HepG2 (cell line): ENCODE data around the gene MCM3AP. TPM values are rescaled to one million over a fixed set of nuclear protein-coding genes. Genes with fewer than 3 reads are reported as not detected.

Source experiments
- ARID2 ChIP-seq: sonication (generic); formaldehyde crosslinking; IDR thresholded peaks from 2 replicates; pipeline ENCODE4 v1.8.1; 2022; ENCODE audit warnings: mild to moderate bottlenecking, missing genetic modification reagents, borderline replicate concordance
- CREBL2 ChIP-seq: sonication (generic); formaldehyde crosslinking; IDR thresholded peaks from 2 replicates; pipeline ENCODE4 v1.8.1; 2023; ENCODE audit warnings: missing genetic modification reagents, mild to moderate bottlenecking, borderline replicate concordance
- DDIT3 ChIP-seq: sonication (generic); formaldehyde crosslinking; IDR thresholded peaks from 2 replicates; pipeline ENCODE4 v1.4.0; 2020; ENCODE audit warnings: mild to moderate bottlenecking, missing genetic modification reagents
- ELF1 ChIP-seq: sonication (generic); formaldehyde crosslinking; IDR thresholded peaks from 2 replicates; pipeline ENCODE4 v1.4.0; 2020; ENCODE audit warnings: missing genetic modification reagents
- ETV6 ChIP-seq: sonication (generic); formaldehyde crosslinking; conservative IDR thresholded peaks from 2 replicates; pipeline ENCODE4 v1.4.0; 2020; ENCODE audit warnings: missing genetic modification reagents
- MLX ChIP-seq: IDR thresholded peaks from 2 replicates; pipeline ENCODE4 v1.6.1; 2016
- MNT ChIP-seq: fragments of 450-650 bp; IDR thresholded peaks from 2 replicates; pipeline ENCODE4 v1.6.1; 2016
- MXI1 ChIP-seq: IDR thresholded peaks from 3 replicates; pipeline ENCODE4 v1.6.1; 2012; ENCODE audit warnings: low read depth, low read length, inconsistent platforms, borderline replicate concordance
- PHF21A ChIP-seq: sonication (generic); formaldehyde crosslinking; IDR thresholded peaks from 2 replicates; pipeline ENCODE4 v1.5.0; 2020; ENCODE audit warnings: mild to moderate bottlenecking, missing genetic modification reagents
- PRDM10 ChIP-seq: sonication (generic); formaldehyde crosslinking; IDR thresholded peaks from 2 replicates; pipeline ENCODE4 v1.4.0; 2020; ENCODE audit warnings: low read depth, missing genetic modification reagents
- RBFOX2 ChIP-seq: fragments of 200-400 bp; formaldehyde crosslinking; IDR thresholded peaks from 2 replicates; pipeline ENCODE4 v1.6.1; 2017; ENCODE audit warnings: low read depth, mild to moderate bottlenecking, low read length
- RFXANK ChIP-seq: IDR thresholded peaks from 2 replicates; pipeline ENCODE4 v1.6.1; 2016
- SMAD1 ChIP-seq: sonication (generic); formaldehyde crosslinking; IDR thresholded peaks from 2 replicates; pipeline ENCODE4 v1.4.0; 2020; ENCODE audit warnings: missing genetic modification reagents, low read depth, mild to moderate bottlenecking, borderline replicate concordance
- U2AF1 ChIP-seq: fragments of 200-400 bp; formaldehyde crosslinking; optimal IDR thresholded peaks from 2 replicates; pipeline ENCODE3; 2017; ENCODE audit warnings: mild to moderate bottlenecking, low read depth, low read length
- UBTF ChIP-seq: sonication (generic); formaldehyde crosslinking; IDR thresholded peaks from 2 replicates; pipeline ENCODE4 v1.4.0; 2020; ENCODE audit warnings: mild to moderate bottlenecking, missing genetic modification reagents
- XRCC5 ChIP-seq: fragments of 200-400 bp; formaldehyde crosslinking; optimal IDR thresholded peaks from 2 replicates; pipeline ENCODE3; 2017; ENCODE audit warnings: mild to moderate bottlenecking, low read length
- ZC3H4 ChIP-seq: sonication (generic); formaldehyde crosslinking; IDR thresholded peaks from 2 replicates; pipeline ENCODE4 v1.4.0; 2020; ENCODE audit warnings: missing genetic modification reagents, borderline replicate concordance
- ZFP90 ChIP-seq: sonication (generic); formaldehyde crosslinking; IDR thresholded peaks from 2 replicates; pipeline ENCODE4 v1.8.0; 2022; ENCODE audit warnings: missing genetic modification reagents, mild to moderate bottlenecking, inconsistent platforms, borderline replicate concordance
- ZMYM4 ChIP-seq: sonication (generic); formaldehyde crosslinking; IDR thresholded peaks from 2 replicates; pipeline ENCODE4 v1.8.1; 2023; ENCODE audit warnings: mild to moderate bottlenecking, missing genetic modification reagents
- ZNF317 ChIP-seq: sonication (generic); formaldehyde crosslinking; IDR thresholded peaks from 2 replicates; pipeline ENCODE4 v1.5.0; 2020; ENCODE audit warnings: mild to moderate bottlenecking, missing genetic modification reagents
- ZNF598 ChIP-seq: sonication (generic); formaldehyde crosslinking; IDR thresholded peaks from 2 replicates; pipeline ENCODE4 v1.5.1; 2020; ENCODE audit warnings: mild to moderate bottlenecking, missing genetic modification reagents, borderline replicate concordance
- polyA plus RNA-seq, 8 experiments: library from polyadenylated mRNA; depleted of rRNA in 3 of 8; stranded (reverse) in 7 of 8; unstranded in 1 of 8; fragments of >200 nt; fragmentation: Illumina TruSeq in 4 of 8; extraction: Trizol in 4 of 8; gene quantifications; 2 replicates each; pipeline versions ENCODE4 v1.2.1 to v1.2.3, GENCODE V29; 2011 to 2016; ENCODE audit warnings: low read depth in 4 of 8, missing spikeins in 1 of 8, mixed read lengths in 1 of 8; ENCODE audit not compliant: insufficient read depth in 1 of 8
- total RNA-seq, 5 experiments: library from RNA; depleted of rRNA; stranded (reverse); fragments of >200 nt; fragmentation: Illumina TruSeq; extraction: Trizol; gene quantifications; 2 replicates each; pipeline ENCODE4 v1.2.3, GENCODE V29; 2016; ENCODE audit warnings: low read depth in 1 of 5

The MCM3AP gene
- total and polyA plus RNA-seq, 2 of the 13 experiments (the other 11 are each of a cell fraction or from before 2014, with no cell fraction given): 27.0 to 54.7 TPM

- TF ChIP-seq ZNF598: peak; percentile 59; the same call in 1 of the 2 replicates
- no peak for TF ChIP-seq DDIT3 (CRISPR knock-in tag)
- no peak for TF ChIP-seq ZFP90 (CRISPR knock-in tag)
- TF ChIP-seq UBTF (CRISPR knock-in tag): peak; percentile 50; the same call in 1 of the 2 replicates
- TF ChIP-seq MLX (CRISPR knock-in tag): peak; percentile 24; the same call in 1 of the 2 replicates
- TF ChIP-seq RBFOX2: no peak
- TF ChIP-seq ETV6 (CRISPR knock-in tag): no peak
- peak; percentile 87 for TF ChIP-seq MNT
- 0 out of 2 replicates have a peak, but pooled peaks have one; percentile 10 for TF ChIP-seq ZMYM4
- TF ChIP-seq XRCC5: peak; percentile 36
- peak; percentile 91 for TF ChIP-seq ELF1 (CRISPR knock-in tag)
- 0 out of 2 replicates have a peak, but pooled peaks have one; percentile 49 for TF ChIP-seq ARID2 (CRISPR knock-in tag)
- 0 out of 2 replicates have a peak, but pooled peaks have one; percentile 46 for TF ChIP-seq ZNF317 (CRISPR knock-in tag)
- no peak for TF ChIP-seq CREBL2 (CRISPR knock-in tag)
- no peak for TF ChIP-seq PHF21A (CRISPR knock-in tag)
- peak; percentile 25; the same call in 1 of the 2 replicates for TF ChIP-seq PRDM10 (CRISPR knock-in tag)
- no peak; the same call in 1 of the 2 replicates for TF ChIP-seq ZC3H4
- TF ChIP-seq RFXANK (CRISPR knock-in tag): no peak
- TF ChIP-seq SMAD1 (CRISPR knock-in tag): no peak
- no peak for TF ChIP-seq U2AF1
- TF ChIP-seq MXI1: peak; percentile 94; the same call in 2 of the 3 replicates
These were observed 10.8 kb upstream of the MCM3AP start (continued) for GRCh38 chr21:46295996-46296752.
